EL (cell line): ENCODE data around the gene PRRT3.
"Not testable (repeated sequence)": the region's sequence is repeated elsewhere in the genome, so short reads cannot be mapped to it uniquely, and the experiment has no call there.

Experiments
- DNase-seq: peaks from one replicate; pipeline ENCODE4 v3.0.0-alpha.2; 2016

PRRT3 gene

GRCh38 chr3:9917820-9918219 lies 34.4 kb downstream of the PRRT3 start:
- DNase-seq: no peak

- DNase-seq: peak; percentile 94
These were observed 35.2 kb downstream of the PRRT3 start, which contains the start of gene IL17RC for GRCh38 chr3:9916734-9917680. IL17RC (plus strand) TSS chr3:9917098; CDS start chr3:9917316, 218 bp downstream.

- peak; percentile 54 for DNase-seq
These were observed 35.9 kb downstream of the PRRT3 start for GRCh38 chr3:9916346-9916733.

GRCh38 chr3:9915254-9916141 lies 36.7 kb downstream of the PRRT3 start:
- DNase-seq: peak; percentile 80

GRCh38 chr3:9914559-9915253 lies 37.5 kb downstream of the PRRT3 start:
- DNase-seq: no peak

- DNase-seq: no peak
These were observed 38.2 kb downstream of the PRRT3 start for GRCh38 chr3:9914011-9914410.

GRCh38 chr3:9913601-9914000 lies 38.6 kb downstream of the PRRT3 start:
- DNase-seq: no peak

GRCh38 chr3:9912294-9912935 lies 39.8 kb downstream of the PRRT3 start:
- DNase-seq: peak; percentile 40

GRCh38 chr3:9911863-9912262 lies 40.3 kb downstream of the PRRT3 start:
- DNase-seq: no peak

- no peak for DNase-seq
These were observed 42.8 kb downstream of the PRRT3 start for GRCh38 chr3:9909221-9910013.

GRCh38 chr3:9908286-9908685 lies 43.9 kb downstream of the PRRT3 start:
- DNase-seq: no peak

GRCh38 chr3:9906480-9906879 lies 45.7 kb downstream of the PRRT3 start:
- no peak for DNase-seq

- no peak for DNase-seq
These were observed 48.3 kb downstream of the PRRT3 start for GRCh38 chr3:9903904-9904303.

GRCh38 chr3:9903238-9903624 lies 49.0 kb downstream of the PRRT3 start:
- DNase-seq: peak; percentile 59

- no peak for DNase-seq
These were observed 49.6 kb downstream of the PRRT3 start, which contains the start of gene IL17RE for GRCh38 chr3:9902372-9903237. IL17RE (plus strand) TSS chr3:9902848; CDS start chr3:9902933, 85 bp downstream.

- no peak for DNase-seq
These were observed 50.2 kb downstream of the PRRT3 start for GRCh38 chr3:9901967-9902366.

- DNase-seq: not testable (repeated sequence)
These were observed 51.2 kb downstream of the PRRT3 start for GRCh38 chr3:9900965-9901415.

GRCh38 chr3:9899289-9899791 lies 52.9 kb downstream of the PRRT3 start:
- no peak for DNase-seq

- DNase-seq: no peak
These were observed 53.6 kb downstream of the PRRT3 start for GRCh38 chr3:9898467-9899241.
